Thyroid gland (tissue), 4 donors: Measurements from ENCODE around the gene OLIG1.

Experiments
- POLR2A ChIP-seq, 2 donors: fragments of 450-650 bp; IDR thresholded peaks; one replicate each; pipeline ENCODE4 v1.6.1; 2017; ENCODE audit warnings: antibody characterized with exemption in 2 of 2, mild to moderate bottlenecking in 2 of 2, moderate library complexity in 1 of 2
- TF ChIP-seq, protein P1 (sequence below), 6 experiments: fragments of 200-600 bp in 3 of 6; fragments of 450-650 bp in 3 of 6; sonication (generic) in 3 of 6; IDR thresholded peaks; one replicate each; pipeline ENCODE4 v1.5.1; 2016 to 2019; ENCODE audit warnings: antibody characterized with exemption in 6 of 6, mild to moderate bottlenecking in 2 of 6, inconsistent platforms in 1 of 6, moderate library complexity in 1 of 6

DNA sequence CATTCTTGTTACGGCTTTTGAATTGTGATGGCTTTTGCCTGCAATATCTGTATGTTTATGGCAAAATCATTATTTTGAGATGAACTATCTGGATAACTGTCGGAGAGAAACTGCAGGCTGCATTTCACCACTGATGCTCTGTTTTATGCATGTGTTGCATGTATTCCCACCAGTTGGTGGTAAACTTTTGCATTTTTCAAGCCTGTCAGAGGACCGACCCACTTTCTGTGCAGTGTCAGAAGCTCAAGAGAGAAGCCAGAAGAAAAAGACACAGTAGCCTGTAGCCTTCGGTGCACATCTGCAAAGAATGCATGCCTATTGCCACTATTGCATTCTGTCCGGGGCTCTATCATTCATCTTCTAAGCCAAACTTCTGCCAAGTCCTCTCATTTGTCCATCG is 41.6 kb downstream of the OLIG1 start:
- TF ChIP-seq, protein P1, sequence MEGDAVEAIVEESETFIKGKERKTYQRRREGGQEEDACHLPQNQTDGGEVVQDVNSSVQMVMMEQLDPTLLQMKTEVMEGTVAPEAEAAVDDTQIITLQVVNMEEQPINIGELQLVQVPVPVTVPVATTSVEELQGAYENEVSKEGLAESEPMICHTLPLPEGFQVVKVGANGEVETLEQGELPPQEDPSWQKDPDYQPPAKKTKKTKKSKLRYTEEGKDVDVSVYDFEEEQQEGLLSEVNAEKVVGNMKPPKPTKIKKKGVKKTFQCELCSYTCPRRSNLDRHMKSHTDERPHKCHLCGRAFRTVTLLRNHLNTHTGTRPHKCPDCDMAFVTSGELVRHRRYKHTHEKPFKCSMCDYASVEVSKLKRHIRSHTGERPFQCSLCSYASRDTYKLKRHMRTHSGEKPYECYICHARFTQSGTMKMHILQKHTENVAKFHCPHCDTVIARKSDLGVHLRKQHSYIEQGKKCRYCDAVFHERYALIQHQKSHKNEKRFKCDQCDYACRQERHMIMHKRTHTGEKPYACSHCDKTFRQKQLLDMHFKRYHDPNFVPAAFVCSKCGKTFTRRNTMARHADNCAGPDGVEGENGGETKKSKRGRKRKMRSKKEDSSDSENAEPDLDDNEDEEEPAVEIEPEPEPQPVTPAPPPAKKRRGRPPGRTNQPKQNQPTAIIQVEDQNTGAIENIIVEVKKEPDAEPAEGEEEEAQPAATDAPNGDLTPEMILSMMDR (IDR thresholded peaks at IDR 0.05), result no peak
- no peak for TF ChIP-seq POLR2A (IDR thresholded peaks at IDR 0.05)
